HG03460 (cell line): Measurements from ENCODE around the gene FAM9C.

Source experiments
- ATAC-seq: cut with Tn5 transposase; IDR thresholded peaks from one replicate; pipeline ENCODE4 v1.9.1; 2021; ENCODE audit not compliant: unreplicated experiment

The FAM9C gene

DNA sequence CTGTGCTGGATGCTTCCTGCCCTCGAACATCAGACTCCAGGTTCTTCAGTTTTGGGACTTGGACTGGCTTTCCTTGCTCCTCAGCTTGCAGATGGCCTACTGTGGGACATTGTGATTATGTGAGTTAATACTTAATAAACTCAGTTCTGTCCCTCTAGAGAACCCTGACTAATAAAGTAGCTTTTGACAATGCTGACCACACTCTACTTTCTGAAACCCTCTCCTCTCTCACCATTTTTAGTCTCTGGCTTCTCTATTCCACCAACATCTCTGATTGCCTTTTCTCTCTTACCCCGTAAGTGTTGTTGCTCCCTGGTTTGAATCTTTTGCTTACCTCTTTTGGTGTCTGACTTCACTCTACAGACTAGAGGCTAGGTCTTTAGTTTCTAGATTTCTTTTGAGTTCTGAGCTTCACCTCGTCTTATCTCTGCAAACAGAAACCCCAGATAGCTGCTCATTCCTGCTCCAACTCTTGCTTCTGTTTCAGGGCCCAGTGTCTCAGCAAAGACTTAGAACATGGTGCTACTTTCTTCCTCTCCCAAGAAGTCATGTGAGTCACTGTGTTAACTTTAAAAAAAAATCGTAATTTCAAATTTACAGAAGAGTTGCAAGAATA lies 58.1 kb downstream of the FAM9C start:
- ATAC-seq, result no peak
